ENCODE data around the gene POTEJ. TPM values are rescaled to one million over a fixed set of nuclear protein-coding genes. Genes with fewer than 3 reads are reported as not detected.

The POTEJ gene
- total RNA-seq, 1 donor from 2014 or later, result not detected

Other genes starting within 250 kb of the POTEJ start
- gene POTEI, start 102.1 kb upstream of the POTEJ start, total RNA-seq, result 1.1 and 1.3 TPM in 2 replicates
- gene CFC1B, start 90.2 kb upstream of the POTEJ start, total RNA-seq, result not detected in 2 replicates
- not detected in 2 replicates for gene CFC1, start 11.9 kb upstream of the POTEJ start, total RNA-seq
- not detected in 2 replicates for gene GPR148, start 117.6 kb downstream of the POTEJ start, total RNA-seq
- 1.3 and 1.4 TPM in 2 replicates for gene AMER3, start 144.1 kb downstream of the POTEJ start, total RNA-seq
- 20.0 and 22.1 TPM in 2 replicates for gene ARHGEF4, start 225.5 kb downstream of the POTEJ start, total RNA-seq